ENCODE data around the gene TBX3.

The TBX3 gene

DNA sequence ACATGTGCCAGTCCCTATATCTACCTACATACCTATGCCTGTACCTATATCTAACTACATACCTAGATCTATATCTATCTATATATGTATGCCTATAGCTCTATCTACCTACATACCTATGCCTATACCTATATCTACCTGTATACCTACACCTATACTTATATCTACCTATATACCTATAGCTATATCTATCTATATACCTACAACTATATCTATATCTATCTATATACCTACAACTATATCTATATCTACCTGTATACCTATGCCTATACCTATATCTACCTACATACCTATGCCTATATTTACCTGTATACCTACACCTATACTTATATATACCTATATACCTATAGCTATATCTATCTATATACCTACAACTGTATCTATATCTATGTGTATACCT is 56.6 kb downstream of the TBX3 start:
- no peak for DNase-seq (ENCODE audit: low read depth)

DNA sequence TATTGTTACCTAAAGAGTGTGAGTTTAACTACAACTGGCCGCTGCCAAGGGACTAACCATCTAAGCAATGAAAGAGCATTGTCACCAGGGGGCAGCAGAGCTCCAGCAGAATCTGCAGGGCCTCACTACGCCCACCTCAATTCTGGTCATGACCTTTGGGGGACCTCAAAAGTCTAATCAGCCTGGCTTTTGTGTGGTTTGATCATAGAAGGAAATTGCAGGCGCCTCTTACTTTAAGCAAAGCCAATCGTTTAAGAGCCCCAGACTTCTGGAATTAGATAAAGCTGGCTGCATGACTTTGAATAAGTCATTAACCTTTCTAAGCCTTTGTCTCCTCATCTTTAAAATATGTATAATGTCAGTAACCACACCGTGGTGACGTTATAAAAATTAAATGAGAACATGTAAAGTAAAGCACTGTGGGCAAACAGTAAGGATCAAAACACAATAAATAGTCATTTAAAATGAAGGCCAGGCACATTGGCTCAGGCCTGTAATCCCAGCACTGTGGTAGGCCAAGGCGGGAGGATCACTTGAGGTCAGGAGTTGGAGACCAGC is 58.6 kb downstream of the TBX3 start:
- peak; percentile 12 for DNase-seq (ENCODE audit: low read depth)

DNA sequence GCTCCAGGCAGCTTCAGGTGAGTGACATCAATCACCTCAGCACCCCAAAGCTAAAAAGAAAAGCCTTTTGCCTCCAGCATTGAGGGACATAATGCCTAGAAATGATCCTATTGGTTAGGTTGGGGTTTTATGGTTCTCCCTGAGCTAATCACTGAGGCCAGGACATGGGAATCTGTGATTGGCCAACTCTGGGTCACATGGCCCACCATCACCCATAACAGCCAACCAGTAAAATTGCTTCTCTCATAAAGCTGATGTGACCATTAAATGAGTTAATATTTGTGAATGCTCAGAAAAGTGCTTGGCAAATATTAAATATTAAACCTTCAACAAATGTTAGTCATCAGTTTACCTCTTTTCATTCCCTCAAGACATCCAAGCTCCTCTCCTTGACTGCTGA is 60.2 kb downstream of the TBX3 start:
- no peak for DNase-seq (ENCODE audit: low read depth)

Measured in stimulated activated CD8-positive, alpha-beta memory T cell treated with anti-CD3 and anti-CD28 coated beads, Interleukin-7, amount 100 ng/mL, for 24 hours (primary cell).